ENCODE measurements around the gene MAGT1. TPM values are rescaled to one million over a fixed set of nuclear protein-coding genes. Genes with fewer than 3 reads are reported as not detected.
"Not testable (repeated sequence)": the region's sequence is repeated elsewhere in the genome, so short reads cannot be mapped to it uniquely, and the experiment has no call there.

Gene MAGT1
- total RNA-seq = 41.2 and 44.0 TPM in 2 replicates

DNA sequence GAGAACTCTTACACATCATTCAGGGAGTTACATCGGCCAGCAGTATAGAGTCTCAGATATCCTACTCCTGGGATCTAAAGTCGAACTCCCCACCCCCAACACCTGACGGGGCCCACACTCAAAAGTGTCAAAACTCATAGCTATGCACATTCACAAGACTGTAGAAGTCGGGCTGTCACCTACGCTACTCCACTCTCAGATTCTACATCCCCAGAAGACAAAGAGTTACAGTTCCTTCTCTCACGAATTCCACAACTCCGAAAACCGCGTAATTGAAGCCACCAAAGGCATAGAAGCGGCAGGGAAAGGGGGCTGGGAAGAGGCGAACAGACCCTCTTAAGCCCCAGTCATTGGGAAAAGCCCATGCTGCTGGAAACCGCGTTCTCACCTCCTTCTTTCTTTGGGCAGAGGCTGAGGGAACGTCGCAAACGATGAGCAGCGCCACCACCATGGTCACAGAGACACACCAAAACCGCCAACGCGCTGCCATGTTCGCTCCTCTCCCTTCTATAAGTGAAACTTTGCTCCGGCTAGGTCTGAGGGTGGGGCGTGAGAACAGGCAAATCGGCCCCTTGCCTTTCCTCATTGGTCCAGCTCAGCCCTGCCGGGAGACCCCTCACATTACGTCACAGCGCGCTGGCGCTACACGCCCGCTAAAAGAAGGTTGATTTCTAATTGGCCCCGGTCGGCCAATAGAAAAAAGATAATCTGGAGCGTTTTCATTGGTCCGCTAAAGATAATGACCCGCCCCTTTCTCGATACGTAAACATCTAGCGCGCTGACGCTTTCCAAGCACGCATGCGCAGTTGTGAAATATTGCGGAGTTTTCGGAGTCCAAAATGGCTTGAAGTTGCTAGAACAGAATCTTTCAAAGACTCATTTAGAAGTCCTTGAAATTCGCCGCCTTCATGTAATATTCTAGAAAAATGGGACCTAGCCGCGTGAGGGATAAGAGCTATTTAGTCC lies at the start of gene MAGT1:
Gene MAGT1 (minus strand): TSS at position 515 of the 966 bp plus-strand sequence. CDS start 25 bp downstream, at position 490.
- peak; percentile 96 for DNase-seq
- H3K27ac Mint-ChIP-seq = peak within 1 kb of the TSS; percentile 99
- no peaks in the 10 kb centered on the region for H3K27me3 Mint-ChIP-seq
- no peaks in the 10 kb centered on the region for H3K9me3 Mint-ChIP-seq
- H3K36me3 Mint-ChIP-seq (ENCODE audit: low read depth) = peaks cover 9% of the 10 kb centered on the region
- H3K4me3 Mint-ChIP-seq = peak within 1 kb of the TSS; percentile 92
- peaks cover 14% of the 10 kb centered on the region for H3K4me1 Mint-ChIP-seq
- intact Hi-C loops (cut with micrococcal nuclease) = loop anchor here (1.0 to 10.0 kb wide), 6 partner anchors 16 to 1470 kb away; partner anchors contain the start of genes ATP7A, ATRX, ITM2A and MAGEE1

DNA sequence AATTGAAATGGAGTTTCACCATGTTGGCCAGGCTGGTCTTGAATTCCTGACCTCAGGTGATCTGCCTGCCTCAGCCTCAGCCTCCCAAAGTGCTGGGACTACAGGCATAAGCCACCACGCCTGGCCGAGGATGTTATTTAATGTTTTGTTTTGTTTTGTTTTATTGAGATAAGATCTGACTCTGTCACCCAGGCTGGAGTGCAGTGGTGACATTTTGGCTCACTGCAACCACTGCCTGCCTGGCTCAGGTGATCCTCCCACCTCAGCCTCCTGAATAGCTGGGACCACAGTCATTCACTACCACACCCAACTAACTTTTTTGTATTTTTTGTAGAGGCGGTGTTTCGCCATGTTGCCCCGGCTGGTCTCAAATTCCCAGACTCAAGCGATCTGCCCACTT lies 49.8 kb upstream of the MAGT1 start:
- H3K4me3 Mint-ChIP-seq; H3K36me3 Mint-ChIP-seq (ENCODE audit: low read depth); H3K4me1 Mint-ChIP-seq; intact Hi-C loops (cut with micrococcal nuclease); H3K9me3 Mint-ChIP-seq; H3K27ac Mint-ChIP-seq; H3K27me3 Mint-ChIP-seq: not testable (repeated sequence)
- DNase-seq = peak; percentile 55

DNA sequence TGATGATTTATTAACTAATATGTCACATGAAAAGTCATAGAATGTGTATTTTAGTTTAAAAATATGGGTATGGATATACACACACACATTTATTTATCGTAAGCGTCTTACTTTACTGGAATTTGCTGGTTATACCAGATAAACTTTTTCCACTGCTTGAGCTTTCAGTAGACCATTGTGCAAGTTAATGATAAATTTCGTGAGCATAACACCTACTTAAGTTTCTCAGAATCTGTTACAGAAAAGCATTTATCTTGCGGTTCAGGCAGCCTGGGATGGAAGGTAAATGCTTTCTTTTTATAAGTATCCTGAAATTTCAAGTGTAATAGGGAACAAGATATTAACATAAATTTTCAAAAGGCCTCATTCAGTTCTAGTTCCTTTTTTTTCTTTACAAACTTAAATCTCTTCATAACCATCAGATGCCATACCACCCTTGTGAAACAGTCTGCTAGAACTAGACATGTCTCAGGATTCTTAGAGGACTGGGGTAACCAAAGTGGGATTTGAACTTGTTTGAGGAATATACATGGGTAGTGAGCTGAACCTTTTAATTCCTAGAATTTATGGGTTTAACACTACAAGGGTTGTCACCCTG lies 42.9 kb upstream of the MAGT1 start:
- H3K4me3 Mint-ChIP-seq = no peak overlapping the region
- no peaks in the 10 kb centered on the region for H3K4me1 Mint-ChIP-seq
- peaks cover 2% of the 10 kb centered on the region for H3K36me3 Mint-ChIP-seq (ENCODE audit: low read depth)
- DNase-seq = no peak
- H3K9me3 Mint-ChIP-seq = no peaks in the 10 kb centered on the region
- intact Hi-C loops (cut with micrococcal nuclease) = no loop called here
- no peak overlapping the region for H3K27ac Mint-ChIP-seq
- H3K27me3 Mint-ChIP-seq = no peaks in the 10 kb centered on the region

DNA sequence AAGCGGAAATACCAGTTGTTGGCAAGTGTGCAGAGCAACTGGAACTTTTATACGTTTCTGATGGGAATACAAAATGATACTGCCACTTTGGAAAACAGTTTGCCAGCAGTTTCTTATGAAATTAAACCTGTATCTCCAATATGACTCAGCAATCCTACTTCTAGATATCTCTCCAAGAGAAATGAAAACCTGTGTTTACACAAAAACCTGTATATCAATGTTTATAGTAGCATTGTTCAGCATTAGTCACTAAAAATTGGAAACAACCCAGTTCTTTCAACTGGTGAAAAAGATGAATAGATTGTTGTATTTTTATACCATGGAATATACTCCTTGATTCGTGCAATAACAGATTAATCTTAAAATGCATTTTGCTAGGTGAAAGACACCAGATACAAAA lies 42.1 kb upstream of the MAGT1 start:
- Mint-ChIP-seq H3K27ac (no peak overlapping the region), H3K4me3 (no peak overlapping the region), H3K4me1 (no peaks in the 10 kb centered on the region), H3K36me3 (ENCODE audit: low read depth) (peaks cover 6% of the 10 kb centered on the region), H3K9me3 (no peaks in the 10 kb centered on the region), H3K27me3 (no peaks in the 10 kb centered on the region)
- intact Hi-C loops (cut with micrococcal nuclease) = no loop called here
- no peak for DNase-seq

DNA sequence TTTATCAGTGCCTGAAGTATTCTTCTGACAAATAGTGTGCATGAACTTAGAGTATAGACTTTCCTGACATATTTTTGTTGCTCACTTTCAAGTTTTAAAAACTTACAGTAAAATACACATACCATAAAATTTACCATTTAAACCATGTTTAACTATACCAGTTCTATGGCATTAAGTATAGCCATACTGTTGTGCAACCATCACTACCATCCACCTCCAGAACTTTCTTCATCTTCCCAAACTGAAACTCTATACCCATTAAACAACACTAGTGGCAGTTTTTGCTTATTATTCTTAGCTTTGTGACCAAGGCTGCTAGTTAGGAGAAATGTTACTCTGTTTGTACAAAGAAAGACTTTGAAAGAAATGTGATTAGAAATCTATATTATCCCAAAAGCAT lies 41.1 kb upstream of the MAGT1 start:
- intact Hi-C loops (cut with micrococcal nuclease) = no loop called here
- Mint-ChIP-seq H3K4me3 (no peak overlapping the region), H3K9me3 (no peaks in the 10 kb centered on the region), H3K4me1 (no peaks in the 10 kb centered on the region), H3K27me3 (no peaks in the 10 kb centered on the region), H3K27ac (no peak overlapping the region), H3K36me3 (ENCODE audit: low read depth) (peaks cover 6% of the 10 kb centered on the region)
- no peak for DNase-seq

DNA sequence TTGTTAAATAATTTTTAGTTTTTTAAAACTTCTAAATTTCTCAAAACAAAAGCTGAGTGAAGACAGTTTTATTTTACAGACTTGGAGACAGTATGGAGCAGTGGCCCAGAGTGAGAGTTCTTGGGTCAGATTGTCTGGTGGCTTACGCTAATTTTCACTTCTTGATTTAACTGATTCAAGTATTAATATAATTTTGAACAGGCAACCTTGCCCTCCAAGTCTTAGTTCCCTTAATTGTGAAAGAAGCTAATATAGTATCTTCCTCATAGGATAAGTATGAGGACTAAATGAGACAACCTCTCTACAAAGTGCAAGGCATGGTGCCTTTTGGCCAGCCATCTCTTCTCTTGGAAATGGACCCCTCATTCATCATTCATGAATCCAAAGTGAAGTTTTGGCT lies 40.7 kb upstream of the MAGT1 start:
- H3K27ac Mint-ChIP-seq = no peak overlapping the region
- peaks cover 7% of the 10 kb centered on the region for H3K36me3 Mint-ChIP-seq (ENCODE audit: low read depth)
- H3K9me3 Mint-ChIP-seq = no peaks in the 10 kb centered on the region
- no peak for DNase-seq
- H3K4me1 Mint-ChIP-seq = no peaks in the 10 kb centered on the region
- H3K27me3 Mint-ChIP-seq = no peaks in the 10 kb centered on the region
- intact Hi-C loops (cut with micrococcal nuclease) = no loop called here
- H3K4me3 Mint-ChIP-seq = no peak overlapping the region

DNA sequence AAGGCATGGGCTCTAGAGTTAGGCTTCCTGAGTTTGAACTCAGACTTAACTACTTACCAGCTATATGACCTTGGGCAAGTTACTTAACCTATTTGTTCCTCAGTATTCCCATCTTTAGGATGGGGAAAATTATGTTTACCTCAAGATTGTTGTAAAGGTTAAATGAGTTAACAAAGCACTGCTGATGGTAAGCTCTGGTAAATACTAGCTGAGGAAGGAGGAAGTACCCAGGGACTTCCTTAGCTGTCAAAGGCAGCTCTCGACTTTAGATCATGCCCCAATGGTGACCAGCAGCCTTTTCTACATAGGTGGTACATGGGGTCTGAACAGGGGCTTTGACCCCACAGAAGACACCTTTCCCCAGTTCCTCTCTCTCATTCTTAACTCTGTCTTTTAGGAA lies 35.3 kb upstream of the MAGT1 start:
- peaks cover 8% of the 10 kb centered on the region for H3K36me3 Mint-ChIP-seq (ENCODE audit: low read depth)
- no peaks in the 10 kb centered on the region for H3K27me3 Mint-ChIP-seq
- H3K27ac Mint-ChIP-seq = no peak overlapping the region
- intact Hi-C loops (cut with micrococcal nuclease) = no loop called here
- H3K4me1 Mint-ChIP-seq = no peaks in the 10 kb centered on the region
- DNase-seq = no peak
- no peaks in the 10 kb centered on the region for H3K9me3 Mint-ChIP-seq
- H3K4me3 Mint-ChIP-seq = no peak overlapping the region

DNA sequence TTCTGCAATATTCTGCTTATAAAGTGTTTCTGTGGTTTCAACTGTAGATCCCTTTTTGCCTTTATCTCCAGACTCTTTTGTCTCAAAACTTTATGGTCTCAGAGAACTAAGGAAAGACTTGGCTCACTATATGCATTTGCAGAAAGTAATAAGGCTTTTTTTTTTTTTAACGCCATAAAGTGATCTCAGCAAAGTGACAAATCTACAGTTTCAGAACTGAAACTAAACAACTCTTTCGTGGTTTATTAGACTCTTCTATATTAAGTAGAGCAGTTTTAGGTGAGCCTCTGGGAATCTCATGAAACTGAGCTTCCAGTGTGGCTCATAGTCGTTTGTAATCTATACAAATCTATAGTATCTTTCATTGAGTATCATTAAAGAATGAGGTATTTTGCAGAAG lies 30.5 kb upstream of the MAGT1 start:
- DNase-seq = no peak
- peaks cover 6% of the 10 kb centered on the region for H3K36me3 Mint-ChIP-seq (ENCODE audit: low read depth)
- no peaks in the 10 kb centered on the region for H3K4me1 Mint-ChIP-seq
- intact Hi-C loops (cut with micrococcal nuclease) = no loop called here
- no peak overlapping the region for H3K27ac Mint-ChIP-seq
- H3K27me3 Mint-ChIP-seq = no peaks in the 10 kb centered on the region
- no peak overlapping the region for H3K4me3 Mint-ChIP-seq
- no peaks in the 10 kb centered on the region for H3K9me3 Mint-ChIP-seq

DNA sequence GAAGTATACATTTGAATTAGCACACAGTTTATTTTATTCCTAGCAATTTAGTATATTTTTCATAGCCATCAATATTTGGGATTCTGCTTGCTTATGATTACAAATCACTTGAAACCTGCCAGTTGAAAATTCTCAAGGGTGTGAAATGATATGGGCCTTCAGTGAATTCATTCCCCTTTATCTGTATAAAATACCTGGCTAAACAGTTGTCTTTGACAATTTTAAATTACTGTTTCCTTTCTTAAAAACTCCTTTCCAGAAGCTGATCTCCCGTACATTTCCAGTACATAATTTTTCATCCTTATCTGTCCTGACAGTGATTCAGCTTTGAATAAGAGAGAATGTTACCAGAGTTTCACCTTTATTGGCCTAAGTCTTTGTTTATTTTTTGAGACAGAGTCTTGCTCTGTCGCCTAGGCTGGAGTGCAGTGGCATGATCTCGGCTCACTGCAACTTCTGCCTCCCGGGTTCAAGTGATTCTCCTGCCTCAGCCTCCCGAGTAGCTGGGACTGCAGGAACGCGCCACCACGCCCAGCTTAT lies 29.2 kb upstream of the MAGT1 start:
- Mint-ChIP-seq H3K27me3 (no peaks in the 10 kb centered on the region), H3K36me3 (ENCODE audit: low read depth) (peaks cover 6% of the 10 kb centered on the region), H3K9me3 (no peaks in the 10 kb centered on the region), H3K27ac (no peak overlapping the region), H3K4me3 (no peak overlapping the region), H3K4me1 (no peaks in the 10 kb centered on the region)
- intact Hi-C loops (cut with micrococcal nuclease) = no loop called here
- DNase-seq = no peak

DNA sequence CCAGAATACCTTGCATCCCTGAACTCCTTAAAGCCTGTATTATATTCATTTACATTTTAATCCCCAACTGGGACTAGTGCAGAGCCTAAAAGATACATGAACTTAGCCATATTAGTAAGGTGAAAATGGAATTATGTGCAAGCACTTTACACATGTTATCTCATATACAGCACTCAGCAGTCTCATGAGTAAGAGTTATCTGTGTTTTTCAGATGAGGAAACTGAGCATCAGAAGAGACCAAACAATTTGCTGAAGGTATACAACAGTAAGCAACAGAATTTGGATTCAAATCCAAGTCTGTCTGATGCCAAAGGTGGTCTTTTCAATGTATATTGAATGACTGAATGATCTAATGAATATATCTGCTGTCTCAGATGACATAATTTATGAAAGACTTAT lies 27.6 kb upstream of the MAGT1 start:
- Mint-ChIP-seq H3K9me3 (no peaks in the 10 kb centered on the region), H3K27me3 (no peaks in the 10 kb centered on the region), H3K36me3 (ENCODE audit: low read depth) (peaks cover 3% of the 10 kb centered on the region), H3K4me3 (no peak overlapping the region), H3K4me1 (no peaks in the 10 kb centered on the region), H3K27ac (no peak overlapping the region)
- intact Hi-C loops (cut with micrococcal nuclease) = no loop called here
- no peak for DNase-seq

DNA sequence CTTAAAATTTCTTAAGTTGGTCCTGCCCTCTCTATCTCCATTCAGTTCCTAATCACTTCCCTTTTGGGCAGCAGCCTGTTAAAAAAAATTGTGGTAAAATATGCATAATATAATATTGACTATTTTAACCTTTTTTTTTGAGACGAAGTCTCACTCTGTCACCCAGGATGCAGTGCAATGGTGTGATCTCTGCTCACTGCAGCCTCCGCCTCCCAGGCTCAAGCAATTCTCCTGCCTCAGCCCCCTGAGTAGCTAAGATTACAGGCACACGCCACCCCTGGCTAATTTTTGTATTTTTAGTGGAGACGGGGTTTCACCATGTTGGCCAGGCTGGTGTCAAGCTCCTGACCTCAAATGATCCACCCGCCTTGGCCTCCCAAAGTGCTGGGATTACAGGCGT lies 24.1 kb upstream of the MAGT1 start:
- not testable (repeated sequence) for DNase-seq; H3K9me3 Mint-ChIP-seq; H3K27ac Mint-ChIP-seq; H3K27me3 Mint-ChIP-seq; H3K4me3 Mint-ChIP-seq; H3K36me3 Mint-ChIP-seq (ENCODE audit: low read depth)
- H3K4me1 Mint-ChIP-seq = peaks cover 11% of the 10 kb centered on the region
- intact Hi-C loops (cut with micrococcal nuclease) = loop anchor here (10.0 kb wide), 1 partner anchor 405 kb away; the partner anchor contains the start of gene CYSLTR1

DNA sequence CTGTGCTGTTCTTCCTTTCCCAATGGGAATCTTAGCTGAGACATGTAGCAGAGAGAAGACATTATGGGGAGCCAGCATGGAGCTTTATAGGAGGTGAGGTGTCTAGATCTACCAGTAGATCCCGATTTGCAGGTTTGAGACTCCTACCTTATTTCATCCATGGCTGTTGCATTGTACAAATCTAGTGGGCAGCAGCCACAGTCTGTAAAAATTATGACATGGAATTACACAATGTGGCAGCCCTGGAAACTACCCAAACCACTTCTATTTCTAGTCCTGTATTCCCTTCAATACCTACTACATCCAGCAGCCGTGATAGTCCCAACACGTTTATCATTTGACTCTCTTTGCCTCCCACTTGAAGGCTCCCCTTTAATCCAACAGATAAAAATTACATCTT lies 23.3 kb upstream of the MAGT1 start:
- no peak overlapping the region for H3K4me3 Mint-ChIP-seq
- peaks cover 3% of the 10 kb centered on the region for H3K36me3 Mint-ChIP-seq (ENCODE audit: low read depth)
- no peaks in the 10 kb centered on the region for H3K27me3 Mint-ChIP-seq
- H3K4me1 Mint-ChIP-seq = peaks cover 11% of the 10 kb centered on the region
- no peak for DNase-seq
- intact Hi-C loops (cut with micrococcal nuclease) = loop anchor here (10.0 kb wide), 1 partner anchor 406 kb away; the partner anchor contains the start of gene CYSLTR1
- H3K27ac Mint-ChIP-seq = no peak overlapping the region
- no peaks in the 10 kb centered on the region for H3K9me3 Mint-ChIP-seq

DNA sequence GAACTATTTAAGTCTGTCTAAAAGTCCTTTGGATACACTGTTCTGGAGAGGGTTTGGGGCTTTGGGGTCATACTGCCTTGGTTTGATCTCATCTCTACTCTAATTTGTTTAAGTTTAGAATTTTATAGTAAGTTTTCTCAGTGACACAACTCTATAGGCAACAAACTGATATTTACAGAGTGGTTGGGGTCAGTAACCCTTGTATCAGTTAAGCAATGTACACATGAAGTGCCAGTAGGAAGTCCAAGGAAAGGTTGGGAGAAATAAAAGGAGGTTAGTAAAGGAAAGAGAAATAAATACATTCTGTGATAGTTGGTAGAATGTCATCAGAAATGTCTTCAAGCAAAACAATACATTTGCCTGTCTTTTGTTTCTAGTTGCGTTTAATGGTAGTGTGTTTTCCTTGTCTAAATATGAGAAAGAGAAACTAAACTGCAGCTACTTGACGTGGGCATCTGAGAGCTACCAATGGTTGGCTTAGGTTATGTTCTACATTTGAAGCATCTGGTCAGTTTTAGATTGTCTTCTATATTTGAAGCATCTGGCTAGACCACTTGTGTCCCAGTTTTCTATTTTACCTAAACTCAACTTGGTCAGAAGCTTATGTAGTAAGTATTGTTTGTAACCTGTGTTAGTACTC lies 22.2 kb upstream of the MAGT1 start:
- Mint-ChIP-seq H3K36me3 (ENCODE audit: low read depth) (peaks cover 3% of the 10 kb centered on the region), H3K9me3 (no peaks in the 10 kb centered on the region), H3K4me3 (peak overlapping the region; percentile 73), H3K27me3 (no peaks in the 10 kb centered on the region), H3K27ac (peak overlapping the region; percentile 70), H3K4me1 (peaks cover 17% of the 10 kb centered on the region)
- no peak for DNase-seq
- intact Hi-C loops (cut with micrococcal nuclease) = loop anchor here (10.0 kb wide), 1 partner anchor 407 kb away; the partner anchor contains the start of gene CYSLTR1

Measured in activated CD4-positive, alpha-beta T cell treated with anti-CD3 and anti-CD28 coated beads, Interleukin-2, amount 10 ng/mL, durations not matched to agents 24 days and 14 days (primary cell).